ENCODE results near the gene PDCD5. TPM values are rescaled to one million over a fixed set of nuclear protein-coding genes. Genes with fewer than 3 reads are reported as not detected.

PDCD5 gene
- total RNA-seq, 1 experiment from 2014 or later: 127 TPM

- Histone ChIP-seq H4K20me1 (ENCODE audit: insufficient read depth) (no peaks in the 10 kb centered on the region; the same call in 1 of the 2 replicates), H3K36me3 (ENCODE audit: low read depth) (peaks cover 7% of the 10 kb centered on the region; the same call in 1 of the 2 replicates), H3K4me2 (no peak overlapping the region), H3K27ac (no peak overlapping the region), H3K4me1 (replicated peaks; ENCODE audit: insufficient read depth) (no peaks in the 10 kb centered on the region), H3F3A (ENCODE audit: insufficient read depth, low read depth) (no peaks in the 10 kb centered on the region), H3K27me3 (ENCODE audit: insufficient read depth, low read depth) (no peaks in the 10 kb centered on the region), H3K79me2 (ENCODE audit: low read depth) (no peaks in the 10 kb centered on the region), H3K9me2 (ENCODE audit: insufficient read depth) (no peaks in the 10 kb centered on the region), H3K4me3 (no peak overlapping the region), H2AFZ (no peak overlapping the region), H3K9me3 (ENCODE audit: insufficient read depth, low read depth) (no peaks in the 10 kb centered on the region)
- TF ChIP-seq, protein P1, sequence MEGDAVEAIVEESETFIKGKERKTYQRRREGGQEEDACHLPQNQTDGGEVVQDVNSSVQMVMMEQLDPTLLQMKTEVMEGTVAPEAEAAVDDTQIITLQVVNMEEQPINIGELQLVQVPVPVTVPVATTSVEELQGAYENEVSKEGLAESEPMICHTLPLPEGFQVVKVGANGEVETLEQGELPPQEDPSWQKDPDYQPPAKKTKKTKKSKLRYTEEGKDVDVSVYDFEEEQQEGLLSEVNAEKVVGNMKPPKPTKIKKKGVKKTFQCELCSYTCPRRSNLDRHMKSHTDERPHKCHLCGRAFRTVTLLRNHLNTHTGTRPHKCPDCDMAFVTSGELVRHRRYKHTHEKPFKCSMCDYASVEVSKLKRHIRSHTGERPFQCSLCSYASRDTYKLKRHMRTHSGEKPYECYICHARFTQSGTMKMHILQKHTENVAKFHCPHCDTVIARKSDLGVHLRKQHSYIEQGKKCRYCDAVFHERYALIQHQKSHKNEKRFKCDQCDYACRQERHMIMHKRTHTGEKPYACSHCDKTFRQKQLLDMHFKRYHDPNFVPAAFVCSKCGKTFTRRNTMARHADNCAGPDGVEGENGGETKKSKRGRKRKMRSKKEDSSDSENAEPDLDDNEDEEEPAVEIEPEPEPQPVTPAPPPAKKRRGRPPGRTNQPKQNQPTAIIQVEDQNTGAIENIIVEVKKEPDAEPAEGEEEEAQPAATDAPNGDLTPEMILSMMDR (conservative IDR thresholded peaks at IDR 0.05): no peak
- ChIA-PET POLR2A (ENCODE audit: unreplicated experiment) (no interaction called here), CTCF (no interaction called here)
- BruUV-seq (replicated peaks): no TSS peak
- intact Hi-C loops (cut with micrococcal nuclease; ENCODE audit: unreplicated experiment): no loop called here
- DNase-seq: no peak
Measured at GRCh38 chr19:32615569-32615968, 34.6 kb downstream of the PDCD5 start.

- Histone ChIP-seq H3K27me3 (ENCODE audit: insufficient read depth, low read depth) (no peaks in the 10 kb centered on the region), H4K20me1 (ENCODE audit: insufficient read depth) (no peaks in the 10 kb centered on the region), H2AFZ (no peak overlapping the region), H3K9me2 (ENCODE audit: insufficient read depth) (no peaks in the 10 kb centered on the region), H3F3A (ENCODE audit: insufficient read depth, low read depth) (no peaks in the 10 kb centered on the region), H3K9me3 (ENCODE audit: insufficient read depth, low read depth) (no peaks in the 10 kb centered on the region), H3K79me2 (ENCODE audit: low read depth) (no peaks in the 10 kb centered on the region), H3K36me3 (ENCODE audit: low read depth) (no peaks in the 10 kb centered on the region), H3K27ac (no peak overlapping the region), H3K4me2 (no peak overlapping the region), H3K4me3 (no peak overlapping the region), H3K4me1 (replicated peaks; ENCODE audit: insufficient read depth) (no peaks in the 10 kb centered on the region)
- DNase-seq: no peak
- BruUV-seq (replicated peaks): no TSS peak
- intact Hi-C loops (cut with micrococcal nuclease; ENCODE audit: unreplicated experiment): no loop called here
- ChIA-PET CTCF (no interaction called here), POLR2A (ENCODE audit: unreplicated experiment) (no interaction called here)
- no peak for TF ChIP-seq EZH2 (IDR thresholded peaks at IDR 0.05; ENCODE audit: low read depth)
- TF ChIP-seq, protein P1 (conservative IDR thresholded peaks at IDR 0.05): no peak
Measured at GRCh38 chr19:32619051-32619685, 38.2 kb downstream of the PDCD5 start.

- BruUV-seq (replicated peaks): no TSS peak
- H3K36me3 ChIP-seq (ENCODE audit: low read depth): no peaks in the 10 kb centered on the region
Measured at GRCh38 chr19:32622002-32622401, 41.0 kb downstream of the PDCD5 start.

More at GRCh38 chr19:32622002-32622401, 41.0 kb downstream of the PDCD5 start:
- H3F3A ChIP-seq (ENCODE audit: insufficient read depth, low read depth): no peaks in the 10 kb centered on the region
- H3K4me1 ChIP-seq (replicated peaks; ENCODE audit: insufficient read depth): no peaks in the 10 kb centered on the region
- H3K9me2 ChIP-seq (ENCODE audit: insufficient read depth): no peaks in the 10 kb centered on the region
- H3K4me2 ChIP-seq: no peak overlapping the region
- no peaks in the 10 kb centered on the region for H4K20me1 ChIP-seq (ENCODE audit: insufficient read depth)
- no peak overlapping the region for H2AFZ ChIP-seq
- no peaks in the 10 kb centered on the region for H3K79me2 ChIP-seq (ENCODE audit: low read depth)
- H3K4me3 ChIP-seq: no peak overlapping the region
- CTCF ChIA-PET: no interaction called here
- no peaks in the 10 kb centered on the region for H3K27me3 ChIP-seq (ENCODE audit: insufficient read depth, low read depth)
- no peaks in the 10 kb centered on the region for H3K9me3 ChIP-seq (ENCODE audit: insufficient read depth, low read depth)
- POLR2A ChIA-PET (ENCODE audit: unreplicated experiment): no interaction called here
- intact Hi-C loops (cut with micrococcal nuclease; ENCODE audit: unreplicated experiment): no loop called here
- H3K27ac ChIP-seq: no peak overlapping the region
- DNase-seq: no peak
- no peak for TF ChIP-seq EZH2 (IDR thresholded peaks at IDR 0.05; ENCODE audit: low read depth)
- TF ChIP-seq, protein P1 (conservative IDR thresholded peaks at IDR 0.05): no peak

Measured in PC-9 (cell line).